D721Med (cell line): ENCODE data around the gene TENM4.

Experiments
- DNase-seq: peaks from one replicate; pipeline ENCODE4 v3.0.0; 2011; ENCODE audit warnings: low spot score; ENCODE audit not compliant: insufficient read length
- FAIRE-seq: peaks from 2 replicates; lab custom pipeline; 2011; peaks lifted over from hg19 to GRCh38; lab: Jason Lieb, UNC
- CTCF ChIP-seq: IDR thresholded peaks from 2 replicates; pipeline ENCODE4 v1.5.1; 2012; ENCODE audit warnings: mild to moderate bottlenecking, control low read depth; ENCODE audit not compliant: insufficient read depth; ENCODE audit errors: missing control alignments

TENM4 gene

DNA sequence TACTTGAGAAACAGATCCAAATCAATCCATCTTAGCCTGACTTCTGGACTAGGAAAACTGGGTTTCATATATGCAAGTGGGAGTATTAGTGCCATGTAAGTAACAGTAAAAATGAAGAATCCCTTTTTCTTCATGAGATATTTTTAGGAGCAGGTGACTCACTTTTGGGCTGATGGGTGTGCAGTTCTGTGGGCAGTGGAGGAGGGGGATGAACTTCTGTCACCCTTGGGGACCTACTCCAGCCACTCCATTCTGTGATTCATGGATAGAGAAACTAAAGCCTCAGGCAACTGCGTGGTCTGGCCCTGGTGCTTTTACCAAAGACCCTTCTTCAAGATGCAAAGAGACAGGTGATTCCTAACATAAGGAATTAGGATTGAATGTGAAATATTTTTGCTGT is 657.5 kb downstream of the TENM4 start:
- no peak for TF ChIP-seq CTCF
- no peak for FAIRE-seq
- no peak for DNase-seq

GRCh38 chr11:78782725-78783124 is 658.1 kb downstream of the TENM4 start:
- DNase-seq (no peak), FAIRE-seq (no peak)
- no peak for TF ChIP-seq CTCF

DNA sequence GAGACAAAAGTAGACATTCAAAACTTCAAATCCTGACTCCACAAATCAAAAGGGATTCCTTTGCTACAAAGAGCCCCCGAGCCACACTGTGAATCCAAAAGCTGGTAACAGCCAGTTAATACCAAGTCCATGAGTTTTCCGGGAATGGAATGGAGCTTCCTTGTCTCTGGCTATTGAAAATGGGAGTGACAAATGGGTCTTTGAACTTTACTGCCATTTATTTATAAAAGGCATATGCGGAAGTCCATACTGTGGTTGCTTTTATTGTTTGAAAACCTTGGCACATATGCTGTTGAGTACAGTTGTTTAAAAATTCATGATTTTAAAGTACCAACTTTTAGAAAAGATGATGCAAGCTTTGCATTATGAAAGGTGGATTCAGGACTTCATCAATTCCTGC is 659.9 kb downstream of the TENM4 start:
- TF ChIP-seq CTCF = no peak
- FAIRE-seq = no peak
- no peak for DNase-seq

- no peak for TF ChIP-seq CTCF
- no peak for DNase-seq
- no peak for FAIRE-seq
These were observed 667.3 kb downstream of the TENM4 start for GRCh38 chr11:78773492-78773891.

GRCh38 chr11:78773077-78773476 is 667.8 kb downstream of the TENM4 start:
- FAIRE-seq = no peak
- no peak for DNase-seq

DNA sequence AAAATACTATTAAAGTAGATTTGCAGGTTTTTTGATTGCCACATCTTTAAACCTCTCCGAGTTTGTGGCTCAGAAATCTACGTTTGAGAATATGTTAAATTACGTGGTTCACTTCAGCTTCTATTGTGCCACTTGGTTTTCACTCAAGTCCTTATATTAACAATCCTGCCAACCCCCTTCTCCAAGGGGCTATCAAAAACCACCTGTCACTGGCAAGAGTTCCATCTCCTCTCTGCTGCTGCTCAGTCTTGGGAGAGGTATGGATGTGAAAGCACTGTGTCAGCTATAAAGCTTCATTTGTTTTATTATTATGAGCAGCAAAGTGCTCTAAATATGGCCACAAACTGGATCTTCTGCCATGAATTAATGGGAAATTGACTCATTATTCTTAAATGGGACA is 668.6 kb downstream of the TENM4 start:
- DNase-seq (no peak), FAIRE-seq (no peak)

More at GRCh38 chr11:78773077-78773476, 667.8 kb downstream of the TENM4 start:
- no peak for TF ChIP-seq CTCF

DNA sequence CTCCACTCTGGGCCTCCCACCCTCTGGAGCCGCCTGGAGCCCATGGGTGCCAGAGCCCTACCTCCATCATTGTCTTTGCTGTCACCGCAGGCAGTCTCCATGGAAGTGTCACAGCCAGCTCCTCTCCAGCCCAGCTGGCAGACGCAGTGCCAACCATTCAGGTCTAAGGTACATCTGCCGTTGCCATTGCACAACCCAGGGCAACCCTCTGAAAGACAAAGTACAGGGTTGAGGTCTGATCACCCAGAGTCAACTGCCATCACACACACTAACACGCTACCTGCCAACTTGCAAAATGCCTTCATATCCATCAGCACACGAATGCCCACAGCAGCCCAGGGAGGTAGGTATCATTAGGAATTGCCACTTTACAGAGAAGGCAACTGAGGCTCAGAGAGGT is 669.9 kb downstream of the TENM4 start:
- FAIRE-seq = no peak
- no peak for TF ChIP-seq CTCF
- no peak for DNase-seq

More for the DNA sequence above, 668.6 kb downstream of the TENM4 start:
- no peak for TF ChIP-seq CTCF
